HT-29 (cell line): ENCODE data around the gene SF3A2. TPM values are rescaled to one million over a fixed set of nuclear protein-coding genes. Genes with fewer than 3 reads are reported as not detected.
A peak's percentile ranks its signal among the peaks of the same experiment; 100 is the strongest.

Experiments
- DNase-seq: peaks from one replicate; pipeline ENCODE4 v3.0.0-alpha.2; 2015; ENCODE audit warnings: low spot score
- total RNA-seq: library from RNA; depleted of rRNA; stranded (reverse); fragments of >200 nt; shearing (Covaris generic); gene quantifications from 2 replicates; pipeline ENCODE4 v1.2.3, GENCODE V29; 2014

The SF3A2 gene
- total RNA-seq, 1 experiment from 2014 or later, result 102 TPM

GRCh38 chr19:2226840-2227360 lies 9.7 kb upstream of the SF3A2 start:
- no peak for DNase-seq

GRCh38 chr19:2227415-2228156 lies 9.0 kb upstream of the SF3A2 start:
- no peak for DNase-seq

GRCh38 chr19:2228157-2229030 lies 8.2 kb upstream of the SF3A2 start:
- DNase-seq, result no peak

- DNase-seq, result no peak
These were observed 7.3 kb upstream of the SF3A2 start for GRCh38 chr19:2229103-2230032.

DNA sequence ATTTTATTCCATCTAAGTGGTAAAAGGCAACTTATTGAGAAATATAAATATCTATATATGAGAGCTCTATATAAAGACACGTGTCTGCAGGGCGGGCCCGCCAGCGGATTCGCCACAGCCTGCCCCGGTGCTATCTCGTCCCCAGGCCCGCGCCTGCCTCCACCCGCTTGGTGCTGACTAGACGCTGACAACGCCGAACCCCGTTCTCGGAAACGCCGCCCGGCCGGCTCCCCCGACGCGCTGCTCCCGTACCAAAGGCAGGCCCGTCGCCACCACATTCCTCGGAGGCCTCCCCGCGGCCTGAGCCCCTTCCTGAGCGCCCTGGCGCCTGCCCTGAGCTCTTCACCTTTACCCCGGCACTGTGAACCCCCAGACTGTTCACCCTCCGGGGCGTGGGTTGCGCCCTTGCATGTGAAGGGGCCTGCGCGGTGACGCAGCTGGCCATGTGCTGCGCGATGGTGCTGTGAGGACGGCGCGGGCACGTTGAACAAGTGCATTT lies 6.5 kb upstream of the SF3A2 start:
- no peak for DNase-seq

DNA sequence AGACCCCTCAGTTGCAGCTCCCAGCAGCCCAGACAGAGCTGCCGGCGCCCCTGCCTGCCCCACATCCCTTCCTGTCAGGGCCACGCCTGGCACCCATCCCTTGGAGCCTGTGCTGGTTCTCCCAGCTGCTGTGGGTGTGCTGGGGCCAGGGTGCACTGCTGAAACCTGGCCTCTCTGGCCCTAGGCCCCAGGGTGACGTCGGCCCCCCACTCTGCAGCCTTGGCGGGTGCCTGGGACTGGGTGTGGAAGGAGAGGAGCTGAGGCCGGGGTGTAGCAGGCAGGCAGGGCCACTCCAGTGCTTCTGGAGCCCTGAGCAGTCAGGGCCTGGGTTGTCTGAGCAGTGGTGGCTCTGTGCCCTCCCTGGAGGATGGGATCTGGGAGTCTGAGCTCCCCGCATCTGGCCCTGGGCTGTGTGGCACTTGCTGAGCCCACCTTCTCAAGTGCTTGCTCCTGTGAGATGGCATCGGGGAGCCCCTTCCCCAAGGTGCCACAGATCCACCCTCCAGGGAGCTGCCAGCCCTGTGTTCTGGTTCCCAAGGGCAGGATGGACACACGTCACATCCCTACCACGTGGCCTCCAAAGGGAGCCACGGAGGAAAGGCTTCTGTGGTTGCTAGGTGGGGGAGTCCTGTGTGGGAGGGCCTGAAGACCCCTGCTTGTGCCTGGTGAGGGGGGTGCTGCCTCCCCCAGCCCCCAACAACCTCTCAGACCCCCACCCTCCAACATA lies 5.7 kb upstream of the SF3A2 start:
- no peak for DNase-seq

DNA sequence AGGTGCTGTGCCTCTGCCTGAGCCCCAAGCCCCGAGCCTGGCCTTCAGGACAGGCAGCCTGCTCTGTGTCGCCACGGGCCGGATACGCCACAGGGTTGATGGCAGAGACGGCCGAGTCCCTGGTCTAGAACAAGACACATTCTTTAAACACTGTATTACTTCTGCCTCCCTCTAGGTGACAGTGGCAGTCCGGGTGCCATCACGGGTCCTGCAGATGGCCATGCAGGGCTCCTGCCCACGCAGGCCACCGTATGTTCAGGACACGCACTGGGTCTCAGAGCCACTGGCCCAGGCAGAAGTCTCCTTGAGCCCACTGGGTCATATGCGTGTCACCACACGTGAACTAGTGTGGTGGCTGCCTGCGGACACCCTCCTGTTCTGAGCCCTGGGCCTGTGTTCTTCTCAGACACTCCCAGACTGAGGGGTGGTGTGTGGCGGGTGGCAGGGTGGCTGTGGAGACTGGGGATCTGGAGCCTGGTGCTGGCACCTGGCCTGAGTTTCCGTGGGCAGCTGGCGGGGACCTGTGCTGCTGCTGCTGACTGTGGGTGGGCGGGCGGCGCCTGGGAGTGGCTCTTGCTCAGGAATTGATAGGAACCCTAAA lies 4.9 kb upstream of the SF3A2 start:
- no peak for DNase-seq

GRCh38 chr19:2232286-2233151 lies 4.1 kb upstream of the SF3A2 start:
- no peak for DNase-seq

DNA sequence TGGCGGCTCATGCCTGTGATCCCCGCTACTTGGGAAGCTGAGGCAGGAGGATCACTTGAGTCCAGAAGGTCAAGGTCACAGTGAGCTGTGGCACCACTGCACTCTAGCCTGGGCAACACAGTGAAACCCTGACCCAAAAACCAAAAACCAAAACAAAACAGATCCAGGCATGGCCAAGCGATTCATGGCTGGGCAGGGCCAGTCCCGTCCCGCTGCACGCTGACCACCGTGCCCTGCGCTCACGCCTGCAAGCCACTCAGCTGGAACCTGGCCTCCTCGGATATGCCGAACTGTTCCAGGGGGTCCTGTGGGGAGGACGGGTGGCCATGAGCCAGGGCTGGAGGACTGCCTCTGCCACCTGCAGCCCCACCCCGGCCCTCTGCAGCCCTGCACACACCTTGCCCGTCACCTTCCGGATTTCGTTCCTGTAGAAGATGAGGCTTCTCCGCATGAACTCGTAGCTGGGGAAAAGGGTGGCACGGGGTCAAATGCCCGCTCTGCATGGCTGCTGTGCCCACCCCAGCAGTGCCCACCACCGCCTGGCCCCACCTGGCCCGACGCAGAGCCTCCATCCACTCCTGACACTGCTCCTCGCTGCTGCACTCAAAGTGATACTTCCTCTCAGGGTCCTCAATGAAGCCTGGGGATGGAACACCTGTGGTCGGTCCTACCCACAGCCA lies 2.9 kb upstream of the SF3A2 start:
- DNase-seq, result no peak

DNA sequence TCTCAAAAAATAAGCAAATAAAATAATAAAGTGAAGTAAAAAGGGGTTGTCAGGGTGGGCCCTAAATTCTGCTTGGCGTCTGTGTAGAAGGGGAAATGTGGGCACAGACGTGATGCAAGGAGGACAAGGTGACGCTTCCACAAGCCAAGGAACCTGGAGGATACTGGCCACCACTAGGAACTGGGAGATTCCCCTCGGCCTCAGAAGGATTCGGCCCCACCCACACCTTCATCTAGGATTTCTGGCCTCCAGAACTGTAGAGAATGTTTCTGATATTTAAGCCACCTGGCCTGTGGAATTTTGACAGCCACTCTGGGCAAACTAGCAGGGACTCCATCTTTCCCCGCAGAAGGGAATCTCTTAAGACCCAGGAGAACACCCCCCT lies 1.6 kb upstream of the SF3A2 start:
- DNase-seq, result no peak

DNA sequence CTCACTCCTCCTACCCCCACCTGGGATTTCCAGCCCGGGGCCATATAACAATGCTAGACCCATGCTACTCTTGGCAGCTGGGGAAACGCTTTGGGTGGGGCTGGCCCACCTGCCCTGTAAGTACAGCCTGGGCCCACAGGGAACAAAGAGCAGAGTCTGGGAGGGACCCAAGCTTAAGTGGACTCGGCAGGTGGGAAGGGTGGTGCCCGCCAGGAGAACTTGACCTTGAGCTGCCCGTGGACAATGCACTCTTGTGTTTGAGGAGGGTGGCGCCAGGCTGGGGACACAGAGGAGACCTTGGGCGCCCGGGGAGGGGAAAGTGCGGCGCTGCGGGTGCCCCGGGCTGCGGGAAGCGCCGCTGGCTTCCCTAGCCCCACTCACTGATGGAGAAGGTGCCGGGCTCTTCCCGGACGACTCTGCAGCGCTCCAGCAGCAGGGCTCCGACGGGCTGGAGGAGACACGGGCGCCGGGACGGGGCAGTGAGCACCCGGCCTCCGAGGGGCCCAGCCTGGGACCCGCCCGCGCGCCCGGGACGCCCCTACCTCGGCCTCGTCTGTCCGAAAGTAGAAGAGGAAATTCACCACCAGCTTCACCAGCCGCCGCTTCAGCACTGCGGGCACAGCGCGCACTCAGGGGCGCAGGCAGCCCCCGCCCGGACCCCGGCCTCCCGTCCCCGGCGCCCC lies 1.1 kb upstream of the SF3A2 start:
- DNase-seq, result peak; percentile 54

GRCh38 chr19:2236064-2236313 lies 635 bp upstream of the SF3A2 start:
- no peak for DNase-seq

- no peak for DNase-seq
These were observed 636 bp downstream of the SF3A2 start for GRCh38 chr19:2237051-2237868.

DNA sequence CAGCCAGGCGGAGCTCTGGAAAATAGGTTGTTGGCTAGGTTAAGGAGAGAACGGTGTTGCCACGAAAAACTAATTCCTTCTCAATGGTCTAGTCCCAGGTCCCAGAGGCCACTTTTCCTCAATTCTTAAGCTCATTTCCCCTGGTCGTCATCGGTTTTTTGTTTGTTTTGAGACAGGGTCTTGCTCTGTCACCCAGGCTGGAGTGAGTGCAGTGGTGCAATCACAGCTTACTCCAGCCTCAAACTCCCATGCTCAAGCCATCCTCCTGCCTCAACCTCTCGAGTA lies 1.2 kb downstream of the SF3A2 start:
- no peak for DNase-seq

- DNase-seq, result no peak
These were observed 2.5 kb downstream of the SF3A2 start for GRCh38 chr19:2239173-2239572.

- peak; percentile 44 for DNase-seq
These were observed 3.4 kb downstream of the SF3A2 start for GRCh38 chr19:2239771-2240770.
